GM18517 (cell line): ENCODE results near the gene GATAD2A.

Source experiments
- ATAC-seq: cut with Tn5 transposase; IDR thresholded peaks from one replicate; pipeline ENCODE4 v1.9.1; 2021; ENCODE audit warnings: mild to moderate bottlenecking, moderate library complexity; ENCODE audit not compliant: unreplicated experiment

The GATAD2A gene

DNA sequence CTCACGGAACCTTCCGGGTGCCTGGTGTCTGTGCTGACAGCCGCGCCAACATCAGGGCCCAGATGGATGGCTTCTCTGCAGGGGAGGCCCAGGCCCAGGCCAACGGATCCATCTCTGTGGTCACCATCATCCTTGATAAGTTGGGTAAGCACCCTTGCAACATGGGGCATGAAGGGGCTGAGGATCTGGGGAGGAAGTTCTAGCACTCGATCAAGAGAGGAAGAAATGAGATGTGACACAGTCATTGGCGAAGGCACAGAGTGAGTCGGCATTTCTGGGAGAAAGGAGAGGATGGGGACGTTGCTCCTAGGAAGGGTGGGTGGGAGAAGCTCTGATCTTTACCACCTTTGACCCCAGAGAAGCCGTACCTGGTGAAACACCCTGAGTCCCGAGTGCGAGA lies 137.0 kb downstream of the GATAD2A start:
- ATAC-seq: no peak

DNA sequence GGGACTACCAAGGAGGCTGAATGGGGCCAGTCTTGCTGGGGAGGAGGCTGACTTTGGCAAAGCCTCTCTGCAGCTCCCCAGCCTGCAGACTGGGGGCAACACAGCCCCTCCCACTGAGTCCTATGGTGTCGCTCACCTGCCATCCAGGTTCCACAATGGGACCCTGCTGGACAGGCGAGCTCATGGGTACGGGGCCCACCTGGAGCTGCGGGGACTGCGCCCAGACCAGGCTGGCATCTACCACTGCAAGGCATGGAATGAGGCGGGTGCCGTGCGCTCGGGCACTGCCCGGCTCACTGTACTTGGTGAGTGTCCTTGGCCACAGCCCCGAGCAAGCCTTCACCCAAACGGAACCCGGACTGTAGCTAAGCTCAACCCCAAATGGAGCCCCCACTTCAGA lies 137.6 kb downstream of the GATAD2A start:
- no peak for ATAC-seq

DNA sequence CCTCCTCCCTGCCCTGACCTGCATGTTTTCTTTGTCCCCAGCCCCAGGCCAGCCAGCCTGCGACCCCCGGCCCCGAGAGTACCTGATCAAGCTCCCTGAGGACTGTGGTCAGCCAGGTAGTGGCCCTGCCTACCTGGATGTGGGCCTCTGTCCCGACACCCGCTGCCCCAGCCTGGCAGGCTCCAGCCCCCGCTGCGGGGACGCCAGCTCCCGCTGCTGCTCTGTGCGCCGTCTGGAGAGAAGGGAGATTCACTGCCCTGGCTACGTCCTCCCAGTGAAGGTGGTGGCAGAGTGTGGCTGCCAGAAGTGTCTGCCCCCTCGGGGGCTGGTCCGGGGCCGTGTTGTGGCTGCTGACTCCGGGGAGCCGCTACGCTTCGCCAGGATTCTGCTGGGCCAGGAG lies 138.2 kb downstream of the GATAD2A start:
- ATAC-seq: no peak

DNA sequence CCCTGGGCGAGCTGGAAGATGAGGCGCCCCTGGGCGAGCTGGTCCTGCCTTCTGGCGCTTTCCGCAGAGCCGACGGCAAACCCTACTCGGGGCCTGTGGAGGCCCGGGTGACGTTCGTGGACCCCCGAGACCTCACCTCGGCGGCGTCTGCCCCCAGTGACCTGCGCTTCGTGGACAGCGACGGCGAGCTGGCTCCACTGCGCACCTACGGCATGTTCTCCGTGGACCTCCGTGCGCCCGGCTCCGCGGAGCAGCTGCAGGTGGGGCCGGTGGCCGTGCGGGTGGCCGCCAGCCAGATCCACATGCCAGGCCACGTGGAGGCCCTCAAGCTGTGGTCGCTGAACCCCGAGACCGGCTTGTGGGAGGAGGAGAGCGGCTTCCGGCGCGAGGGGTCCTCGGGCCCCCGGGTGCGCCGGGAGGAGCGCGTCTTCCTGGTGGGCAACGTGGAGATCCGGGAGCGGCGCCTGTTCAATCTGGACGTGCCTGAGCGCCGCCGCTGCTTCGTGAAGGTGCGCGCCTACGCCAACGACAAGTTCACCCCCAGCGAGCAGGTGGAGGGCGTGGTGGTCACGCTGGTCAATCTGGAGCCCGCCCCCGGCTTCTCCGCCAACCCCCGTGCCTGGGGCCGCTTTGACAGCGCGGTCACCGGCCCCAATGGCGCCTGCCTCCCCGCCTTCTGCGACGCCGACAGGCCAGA lies 138.9 kb downstream of the GATAD2A start:
- ATAC-seq: no peak

DNA sequence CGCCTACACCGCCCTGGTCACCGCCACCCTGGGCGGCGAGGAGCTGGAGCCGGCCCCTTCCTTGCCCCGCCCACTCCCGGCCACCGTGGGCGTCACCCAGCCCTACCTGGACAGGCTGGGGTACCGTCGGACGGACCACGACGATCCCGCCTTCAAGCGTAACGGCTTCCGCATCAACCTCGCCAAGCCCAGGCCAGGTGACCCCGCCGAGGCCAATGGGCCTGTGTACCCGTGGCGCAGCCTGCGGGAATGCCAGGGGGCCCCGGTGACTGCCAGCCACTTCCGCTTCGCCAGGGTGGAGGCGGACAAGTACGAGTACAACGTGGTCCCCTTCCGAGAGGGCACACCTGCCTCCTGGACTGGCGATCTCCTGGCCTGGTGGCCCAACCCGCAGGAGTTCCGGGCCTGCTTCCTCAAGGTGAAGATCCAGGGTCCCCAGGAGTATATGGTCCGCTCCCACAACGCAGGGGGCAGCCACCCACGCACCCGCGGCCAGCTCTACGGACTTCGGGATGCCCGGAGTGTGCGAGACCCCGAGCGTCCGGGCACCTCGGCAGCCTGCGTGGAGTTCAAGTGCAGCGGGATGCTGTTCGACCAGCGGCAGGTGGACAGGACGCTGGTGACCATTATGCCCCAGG lies 139.6 kb downstream of the GATAD2A start:
- ATAC-seq: no peak

DNA sequence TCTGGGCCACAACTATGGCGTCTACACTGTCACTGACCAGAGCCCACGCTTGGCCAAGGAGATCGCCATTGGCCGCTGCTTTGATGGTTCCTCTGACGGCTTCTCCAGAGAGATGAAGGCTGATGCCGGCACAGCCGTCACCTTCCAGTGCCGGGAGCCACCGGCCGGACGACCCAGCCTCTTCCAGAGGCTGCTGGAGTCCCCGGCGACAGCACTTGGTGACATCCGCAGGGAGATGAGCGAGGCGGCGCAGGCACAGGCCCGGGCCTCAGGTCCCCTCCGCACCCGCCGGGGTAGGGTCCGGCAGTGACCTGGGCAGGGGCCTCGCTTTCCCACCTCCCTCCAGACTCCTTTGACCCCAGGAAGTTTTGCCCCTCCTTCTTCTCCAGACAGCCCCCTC lies 140.2 kb downstream of the GATAD2A start:
- no peak for ATAC-seq

DNA sequence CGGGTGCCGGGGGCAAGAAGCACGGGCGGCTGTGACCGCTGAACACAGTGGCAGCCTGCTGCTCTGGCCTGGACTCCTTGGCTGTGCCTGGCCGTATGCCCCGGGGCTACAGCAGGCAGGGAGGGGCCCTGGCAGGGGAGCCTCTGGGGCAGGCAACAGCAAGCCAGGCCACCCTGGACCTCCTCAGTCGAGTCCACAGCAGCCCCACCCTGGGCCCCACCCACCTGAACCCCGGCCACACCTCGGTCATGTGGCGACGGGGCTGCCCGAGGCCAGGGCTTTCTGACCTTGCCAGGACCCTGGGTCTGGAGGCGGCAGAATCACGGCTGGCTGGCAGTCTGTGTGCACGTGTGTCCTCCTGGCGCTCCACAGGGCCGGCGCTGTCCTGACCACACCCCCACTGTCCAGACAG lies 141.3 kb downstream of the GATAD2A start:
- no peak for ATAC-seq

DNA sequence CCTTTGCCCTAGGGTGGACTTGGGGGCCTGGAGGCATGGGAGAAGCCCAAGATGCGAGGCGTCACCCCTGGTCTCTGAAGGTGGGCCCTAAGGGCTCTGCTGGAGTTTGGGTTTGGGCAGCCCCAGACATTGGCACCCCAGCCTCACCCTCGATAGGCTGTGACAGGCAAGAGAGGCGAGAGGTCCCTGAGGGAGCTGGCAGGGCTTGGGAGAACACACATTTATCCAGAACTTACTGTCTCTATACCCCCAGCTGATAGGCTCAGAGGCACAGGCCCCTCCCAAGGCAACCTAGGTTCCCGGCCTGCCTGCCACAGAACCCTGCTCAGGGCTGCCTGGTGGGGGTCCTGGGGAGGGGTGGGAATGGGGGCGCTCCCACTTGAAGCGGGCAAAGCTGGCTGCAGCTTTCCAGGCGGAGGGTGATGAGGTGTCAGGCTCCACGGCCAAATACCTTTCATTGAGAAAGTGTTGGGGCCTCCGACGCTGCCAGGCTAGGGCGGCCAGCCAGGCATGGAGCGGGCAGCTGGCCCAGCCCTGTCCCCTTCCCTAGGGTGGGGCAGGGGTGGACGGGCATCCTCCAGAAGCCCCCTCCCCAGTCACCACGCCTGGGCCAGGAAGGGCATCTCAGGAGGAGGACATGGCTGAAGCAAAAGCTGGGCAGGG lies 142.3 kb downstream of the GATAD2A start:
- no peak for ATAC-seq

DNA sequence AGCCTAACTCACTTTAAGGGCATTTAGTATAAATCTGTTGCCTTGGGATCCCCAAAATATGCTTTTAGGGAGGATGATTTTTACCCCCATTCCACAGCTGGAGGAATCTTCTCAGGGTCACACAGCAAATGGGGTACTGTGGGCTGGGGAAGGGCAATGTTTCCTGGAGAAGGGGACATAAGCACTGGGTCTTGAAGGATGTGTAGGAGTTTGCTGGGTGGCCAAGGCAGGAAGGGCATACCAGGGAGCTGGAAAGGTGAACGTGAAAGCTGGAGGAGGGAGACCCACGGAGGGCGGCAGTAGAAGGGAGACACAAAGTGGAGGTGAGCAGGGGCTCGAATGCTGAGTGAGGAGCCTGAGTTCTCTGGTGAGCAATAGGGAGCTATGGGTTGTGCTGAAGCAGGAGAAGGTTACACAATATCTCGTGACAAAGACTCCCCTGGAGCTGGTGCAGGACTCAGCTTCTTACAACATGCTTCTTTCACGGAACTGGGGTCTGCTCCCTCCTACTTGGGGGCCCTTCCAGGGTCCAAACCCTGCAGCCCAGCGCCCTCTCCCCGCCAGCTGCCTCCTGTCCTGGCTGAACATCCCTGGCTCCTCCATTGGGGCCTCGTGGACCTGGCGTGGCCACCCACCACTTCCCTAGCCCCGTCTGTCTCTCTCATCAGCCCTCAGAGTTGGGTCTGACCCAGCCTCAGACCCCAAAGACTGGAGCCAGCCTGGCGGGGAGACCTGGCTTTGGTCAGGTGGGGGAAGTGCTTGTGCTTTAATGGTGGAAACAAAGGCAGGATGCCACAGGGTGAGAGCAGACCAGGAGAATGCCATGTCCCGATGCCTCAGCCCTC lies 143.7 kb downstream of the GATAD2A start:
- no peak for ATAC-seq

DNA sequence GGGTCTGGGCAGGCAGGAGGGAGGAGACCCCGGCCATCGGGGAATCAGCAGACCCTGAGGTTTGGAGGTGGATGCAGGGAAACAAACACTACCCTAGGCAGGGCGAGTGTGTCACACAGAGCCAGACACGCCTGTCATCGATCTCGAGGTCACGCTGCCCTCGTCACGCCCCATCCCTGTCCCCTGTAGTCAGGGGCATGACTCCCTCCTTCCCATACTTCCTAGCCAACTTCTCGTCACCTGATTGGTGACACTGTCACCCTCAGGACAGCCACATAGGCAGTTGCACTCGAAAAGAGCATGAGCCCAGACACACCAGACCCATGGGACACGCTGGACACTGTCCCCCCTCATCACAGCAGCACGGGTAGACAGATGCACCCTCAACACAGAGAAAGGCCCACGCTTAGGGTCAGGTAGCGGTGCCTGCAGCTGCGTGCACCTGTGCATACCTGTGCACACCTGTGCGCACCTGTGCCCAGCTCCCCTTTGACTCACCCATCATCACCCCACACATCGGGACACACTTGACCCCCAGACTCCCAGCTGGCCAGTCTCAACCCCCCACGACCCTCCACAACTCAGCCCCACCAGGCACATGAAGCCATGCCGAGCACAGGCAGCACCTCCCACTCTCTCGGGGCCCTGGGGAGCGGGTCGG lies 144.5 kb downstream of the GATAD2A start:
- ATAC-seq: no peak

DNA sequence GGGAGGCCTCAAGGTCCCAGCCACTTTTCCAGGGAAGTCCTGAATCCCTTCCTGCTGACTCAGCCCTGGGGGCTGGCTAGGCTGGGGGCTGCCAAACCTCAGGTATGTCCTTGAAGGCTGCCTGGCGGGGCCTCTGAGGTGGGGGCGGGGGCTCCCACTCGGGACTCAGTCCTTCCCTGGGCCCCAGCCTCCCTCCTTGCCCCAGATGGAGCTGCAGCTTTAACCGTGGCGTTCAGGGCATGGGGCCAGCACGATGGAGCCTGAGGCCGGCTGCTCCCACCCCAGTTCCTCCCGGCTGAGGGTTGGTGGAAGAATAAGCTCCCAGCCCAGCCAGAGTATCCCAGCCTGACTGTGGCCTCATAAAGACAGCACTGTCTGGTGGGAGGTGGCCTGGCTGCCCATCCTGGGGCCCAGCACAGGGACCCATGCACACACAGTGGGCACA lies 145.0 kb downstream of the GATAD2A start:
- no peak for ATAC-seq

DNA sequence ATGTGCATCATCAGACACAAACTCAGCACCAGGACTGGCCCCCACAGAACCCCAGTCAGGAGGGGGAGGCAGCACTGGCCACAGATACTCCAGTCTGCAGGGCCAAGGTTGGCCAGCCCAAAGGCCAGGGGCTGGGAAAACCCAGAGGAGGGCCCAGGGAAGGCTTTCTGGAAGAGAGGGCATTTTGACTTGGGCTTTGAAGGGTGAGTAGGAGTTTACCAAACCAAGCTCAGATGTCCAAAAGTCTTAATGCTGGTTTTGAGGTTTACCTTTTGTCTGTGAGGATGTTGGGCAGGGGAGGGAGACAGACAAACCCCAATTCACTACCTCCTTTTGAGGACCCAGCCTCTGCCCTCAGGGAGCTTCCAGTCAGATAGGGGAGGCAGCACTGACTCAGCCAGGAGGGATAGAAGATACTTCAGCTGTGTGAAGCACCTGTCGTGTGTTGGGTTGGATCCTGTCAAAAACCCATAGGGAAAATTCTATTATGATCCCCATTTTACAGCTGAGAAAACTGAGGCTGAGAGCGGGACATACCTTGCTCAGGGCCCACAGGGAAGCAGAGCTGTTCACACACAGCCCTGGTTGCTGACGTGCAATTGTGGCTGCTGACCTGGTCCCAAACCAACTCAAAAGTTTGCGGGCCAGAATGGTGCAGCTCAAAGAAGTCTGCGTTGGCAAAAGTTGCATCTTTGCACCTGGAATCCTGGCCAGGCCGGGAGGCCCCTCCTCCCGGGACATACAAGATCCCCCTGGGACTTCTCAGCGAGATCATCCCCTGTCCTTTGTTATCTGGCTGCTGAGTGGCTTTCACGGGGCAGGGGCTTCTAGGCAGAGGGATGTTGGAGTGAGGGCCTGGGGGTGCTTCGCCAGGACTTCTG lies 145.7 kb downstream of the GATAD2A start:
- no peak for ATAC-seq

DNA sequence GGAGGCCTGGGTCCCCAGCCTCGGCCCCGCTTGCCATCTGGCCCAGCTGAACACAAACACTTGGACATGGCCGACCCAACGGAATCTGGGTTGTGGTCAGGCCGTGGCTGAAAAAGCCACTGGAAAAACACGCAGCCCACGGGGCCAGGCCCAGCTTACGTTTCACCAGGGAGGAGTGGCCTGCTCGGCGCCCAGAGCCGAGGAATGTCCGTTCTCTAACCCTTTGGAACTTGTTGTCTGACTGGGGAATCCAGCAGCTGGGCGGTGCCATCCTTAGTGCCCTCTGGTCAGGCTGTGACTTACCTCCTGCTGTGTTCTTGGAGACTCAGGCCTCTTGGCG lies 146.3 kb downstream of the GATAD2A start:
- no peak for ATAC-seq

DNA sequence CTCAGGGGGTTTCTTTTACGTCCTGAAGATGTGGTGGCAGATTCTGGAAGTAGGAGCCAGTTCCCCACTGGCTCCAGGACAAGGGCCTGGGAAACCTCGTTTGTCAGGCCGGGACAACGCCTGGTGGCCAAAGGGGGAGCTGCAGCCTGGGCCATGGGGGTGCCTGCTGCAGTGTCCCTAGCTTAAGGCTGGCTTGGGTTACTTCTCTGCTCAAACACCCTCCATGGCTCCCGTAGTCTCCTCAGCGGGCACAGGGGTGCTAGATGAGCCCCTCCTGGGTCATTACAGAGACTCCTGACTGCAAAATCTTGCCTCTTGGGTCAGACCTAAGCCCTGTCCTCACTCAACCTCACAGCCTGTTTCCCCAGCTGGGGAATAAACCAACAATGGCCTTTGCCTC lies 147.3 kb downstream of the GATAD2A start:
- ATAC-seq: no peak

DNA sequence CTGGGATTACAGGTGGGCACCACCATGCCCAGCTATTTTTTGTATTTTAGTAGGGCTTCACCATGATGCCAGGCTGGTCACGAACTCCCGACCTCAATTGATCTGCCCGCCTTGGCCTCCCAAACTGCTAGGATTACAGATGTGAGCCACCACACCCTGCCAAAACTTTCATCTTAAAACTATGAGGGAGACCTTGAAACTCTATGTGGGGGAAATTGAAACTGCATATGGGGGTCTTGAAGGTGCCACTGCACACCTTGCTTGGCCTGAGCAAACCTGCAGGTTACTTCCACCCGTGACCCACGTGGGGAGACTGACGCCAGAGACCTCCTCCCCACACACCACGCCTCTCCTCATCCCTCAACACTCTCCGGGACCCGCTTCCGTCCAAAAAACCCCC lies 148.2 kb downstream of the GATAD2A start:
- ATAC-seq: no peak

DNA sequence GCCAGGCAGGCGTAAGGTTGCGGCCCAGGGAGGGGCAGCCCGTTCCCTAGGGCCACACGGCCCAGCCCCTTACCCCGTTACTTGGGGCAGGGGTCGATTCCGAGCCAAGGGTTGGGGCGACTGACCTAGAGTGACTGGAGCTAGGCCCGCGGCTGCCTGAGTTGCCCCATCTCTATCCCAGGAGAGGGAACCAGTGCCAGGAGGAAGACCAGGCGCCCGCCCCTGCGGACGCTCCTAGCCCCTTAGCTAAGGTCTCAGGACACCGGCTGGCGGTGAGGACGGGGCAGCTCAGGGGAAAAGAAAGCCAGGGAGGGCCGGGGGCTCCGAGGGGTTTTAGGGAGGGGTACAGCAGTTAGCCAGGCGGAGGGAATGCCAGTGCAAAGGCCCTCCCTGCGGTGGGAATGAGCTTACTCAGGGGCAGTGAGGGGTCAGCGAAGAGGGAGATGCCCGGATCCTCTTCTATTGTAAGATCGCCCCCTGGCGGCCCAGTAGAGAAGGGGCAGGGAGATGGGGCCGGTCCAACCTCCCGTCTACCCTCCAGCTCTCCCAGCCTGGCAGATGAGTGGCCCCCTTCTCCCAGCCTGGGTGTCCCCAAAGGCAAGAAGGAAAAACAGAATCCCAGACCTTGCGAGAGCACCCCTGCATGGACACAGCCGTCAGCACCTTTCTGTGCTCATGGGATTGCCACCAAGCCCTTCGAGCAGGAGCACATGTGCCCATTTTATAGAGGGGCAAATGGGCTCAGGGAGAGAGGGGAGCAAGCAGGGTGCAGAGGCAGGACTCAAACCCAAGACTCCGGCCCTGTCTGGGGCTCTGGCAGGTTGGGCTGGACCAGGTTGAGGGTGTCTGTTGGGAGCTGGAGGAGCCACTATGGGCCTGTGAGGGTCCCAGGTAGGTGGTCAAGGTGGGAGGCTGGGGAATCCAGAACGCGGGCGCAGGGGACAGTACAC lies 148.9 kb downstream of the GATAD2A start:
- no peak for ATAC-seq

DNA sequence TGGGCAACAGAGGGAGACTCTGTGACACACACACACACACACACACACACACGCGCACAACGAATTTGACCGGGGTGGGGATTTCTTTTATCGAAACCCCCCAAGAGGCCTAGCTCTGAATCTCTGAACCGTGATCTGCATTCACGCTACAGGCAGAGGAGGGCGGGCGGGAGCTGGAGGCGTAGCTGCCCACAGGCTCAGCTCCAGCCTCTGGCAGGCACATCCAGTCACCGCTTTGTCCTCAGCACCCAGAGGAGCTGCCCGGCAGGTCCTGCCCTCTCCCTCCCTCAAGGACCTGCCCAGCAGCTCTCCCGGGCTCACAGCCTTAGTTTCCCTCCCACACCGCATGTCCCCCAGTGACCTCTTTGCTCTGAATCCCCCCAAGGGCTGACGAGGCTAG lies 152.6 kb downstream of the GATAD2A start:
- ATAC-seq: no peak
